VCaP (cell line): ENCODE results near the gene CCDC136.

Experiments
- H3K27ac ChIP-seq: fragments of 450-650 bp; 2 replicates; pipeline ENCODE4 v1.5.1; 2017
- CTCF ChIP-seq: fragments of 450-650 bp; conservative IDR thresholded peaks from 2 replicates; pipeline ENCODE4 v1.5.1; 2017; ENCODE audit warnings: mild to moderate bottlenecking, moderate library complexity

The CCDC136 gene

GRCh38 chr7:128814499-128814898 lies 22.7 kb downstream of the CCDC136 start:
- H3K27ac ChIP-seq, result no peak overlapping the region
- TF ChIP-seq CTCF, result no peak

GRCh38 chr7:128815289-128815942 lies 23.6 kb downstream of the CCDC136 start:
- no peak overlapping the region for H3K27ac ChIP-seq
- TF ChIP-seq CTCF, result no peak

- no peak overlapping the region for H3K27ac ChIP-seq
- no peak for TF ChIP-seq CTCF
These were observed 26.9 kb downstream of the CCDC136 start for GRCh38 chr7:128818694-128819093.

GRCh38 chr7:128821724-128822123 lies 30.0 kb downstream of the CCDC136 start:
- no peak for TF ChIP-seq CTCF
- no peak overlapping the region for H3K27ac ChIP-seq

- no peak for TF ChIP-seq CTCF
- no peak overlapping the region for H3K27ac ChIP-seq
These were observed 34.7 kb downstream of the CCDC136 start for GRCh38 chr7:128826512-128826911.

GRCh38 chr7:128826916-128827247 lies 35.1 kb downstream of the CCDC136 start:
- no peak overlapping the region for H3K27ac ChIP-seq

GRCh38 chr7:128827248-128827958 lies 35.6 kb downstream of the CCDC136 start:
- H3K27ac ChIP-seq, result no peak overlapping the region
- TF ChIP-seq CTCF, result no peak

More at GRCh38 chr7:128826916-128827247, 35.1 kb downstream of the CCDC136 start:
- no peak for TF ChIP-seq CTCF
